Astrocyte (in vitro differentiated cells and primary cell): ENCODE results near the gene KMT2B.

ENCODE experiments used
- CTCF ChIP-seq: IDR thresholded peaks from 2 replicates; pipeline ENCODE4 v1.5.1; 2011; ENCODE audit warnings: low read depth, mild to moderate bottlenecking, inconsistent platforms, low read length, moderate library complexity; ENCODE audit not compliant: insufficient read depth
- EZH2 ChIP-seq: IDR thresholded peaks from 2 replicates; pipeline ENCODE4 v1.6.1; 2012; ENCODE audit warnings: mild to moderate bottlenecking, low read length, inconsistent platforms; ENCODE audit not compliant: insufficient read depth

GRCh38 chr19:35714601-35715354, 3.0 kb upstream of the KMT2B start:
- no peak for TF ChIP-seq CTCF
- TF ChIP-seq EZH2: no peak
